HG02870 (cell line): ENCODE measurements around the gene PNMA8C.
"Not testable (repeated sequence)": the region's sequence is repeated elsewhere in the genome, so short reads cannot be mapped to it uniquely, and the experiment has no call there.

Source experiments
- ATAC-seq: cut with Tn5 transposase; IDR thresholded peaks from one replicate; pipeline ENCODE4 v1.9.1; 2021; ENCODE audit warnings: mild to moderate bottlenecking, moderate library complexity; ENCODE audit not compliant: unreplicated experiment

Gene PNMA8C

DNA sequence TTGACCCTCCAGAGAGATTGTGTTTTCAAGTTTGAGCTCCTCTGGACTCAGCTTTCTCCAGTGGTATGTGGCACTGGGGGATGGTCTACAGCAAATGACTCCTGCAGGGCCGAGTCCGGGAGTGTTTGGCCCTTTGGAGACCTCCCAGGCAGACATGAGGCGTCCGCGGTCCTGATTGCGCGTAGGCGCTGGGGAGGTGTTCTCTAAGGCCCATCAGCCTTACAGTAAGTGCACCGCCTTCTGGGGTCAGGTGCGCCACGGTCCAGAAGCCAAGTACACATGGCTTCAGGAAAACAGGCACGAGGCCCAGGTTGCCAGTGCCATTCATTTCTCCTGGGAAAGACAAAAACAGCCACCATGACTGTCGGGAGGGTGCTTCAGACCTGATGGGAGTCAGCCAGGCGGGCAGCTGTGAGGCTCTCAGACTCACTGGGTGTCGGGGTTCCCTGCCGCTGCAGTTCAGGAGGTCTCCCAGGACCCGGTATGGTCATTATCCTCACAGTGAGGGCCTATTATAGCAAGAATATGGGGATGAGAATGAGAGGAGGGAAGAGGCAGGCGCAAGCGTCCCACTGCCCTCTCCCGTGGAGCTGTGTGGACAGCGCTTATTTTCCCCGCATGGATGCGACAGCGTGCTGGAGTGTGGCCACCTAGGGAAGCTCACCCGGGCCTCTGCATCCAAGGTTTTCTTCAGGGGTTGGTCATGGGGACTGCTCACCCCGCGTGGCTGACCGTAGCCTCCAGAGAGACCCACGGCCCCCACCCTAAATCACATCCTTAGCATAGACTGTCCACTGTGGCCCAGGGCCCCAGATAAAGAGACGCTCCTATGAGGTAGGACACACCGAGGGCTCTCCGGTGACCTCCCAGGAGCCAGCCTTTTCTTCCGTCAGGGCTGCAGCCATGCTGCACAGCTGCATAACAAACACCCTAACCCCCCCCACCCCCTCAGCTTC is 37.2 kb downstream of the PNMA8C start:
- no peak for ATAC-seq

- ATAC-seq = no peak
These were observed 37.9 kb downstream of the PNMA8C start for GRCh38 chr19:46390866-46391265.

DNA sequence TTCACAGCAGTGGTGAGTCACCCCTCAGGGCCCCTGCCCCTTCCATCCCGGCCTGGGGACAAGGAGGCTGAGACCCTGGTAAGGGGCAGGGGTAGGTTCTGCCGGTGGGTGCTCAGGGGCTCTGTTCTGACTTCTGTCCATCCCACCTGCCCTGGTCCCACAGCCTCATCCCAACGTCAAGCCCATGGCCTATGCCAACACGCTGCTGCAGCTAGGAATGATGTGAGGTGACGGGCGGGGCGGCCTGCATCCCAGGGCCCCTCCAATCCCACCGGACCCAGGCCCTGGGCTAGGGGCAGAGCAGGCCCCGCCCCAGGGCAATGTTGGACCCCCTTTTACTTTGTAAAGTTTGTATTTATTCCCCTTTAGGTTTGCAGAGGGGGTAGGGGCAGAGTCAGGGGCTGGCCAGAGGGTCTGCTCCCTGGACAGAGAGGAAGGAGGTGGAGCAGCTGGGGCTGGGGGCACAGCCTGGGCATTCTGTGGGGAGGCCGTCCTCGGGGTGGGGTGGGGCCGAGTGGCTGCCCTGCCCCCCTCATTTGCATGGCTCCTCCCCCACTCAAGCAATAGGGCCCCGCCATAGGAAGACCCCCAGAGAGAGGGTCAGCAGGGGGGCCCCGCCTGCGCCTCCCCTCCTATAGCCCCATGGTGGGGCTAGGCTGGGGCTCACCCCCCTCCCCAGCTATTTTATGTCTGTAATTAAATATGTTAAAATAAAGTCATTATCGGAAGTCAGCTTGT is 38.4 kb downstream of the PNMA8C start:
- no peak for ATAC-seq

GRCh38 chr19:46388311-46389095 is 40.2 kb downstream of the PNMA8C start:
- no peak for ATAC-seq

DNA sequence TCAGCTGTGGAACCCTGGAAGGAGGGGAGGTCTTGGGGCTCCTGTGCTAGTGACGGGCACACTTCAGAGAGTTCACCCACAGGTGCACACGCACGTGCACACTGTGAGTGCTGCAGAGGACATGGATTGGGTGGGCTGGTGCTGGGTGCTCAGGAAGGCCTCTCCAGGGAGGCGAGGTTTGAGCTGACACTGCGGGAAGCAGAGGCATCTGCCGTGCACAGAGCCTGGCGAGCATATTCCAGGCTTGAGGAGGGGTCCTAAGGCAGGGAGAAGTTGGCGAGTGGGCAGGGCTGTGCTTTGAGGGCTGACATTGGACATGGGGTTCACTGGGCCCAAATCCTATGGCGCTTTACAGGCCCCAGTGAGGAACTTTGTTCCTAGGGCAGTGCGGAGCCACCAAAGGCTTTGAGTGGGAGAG is 41.0 kb downstream of the PNMA8C start:
- no peak for ATAC-seq

DNA sequence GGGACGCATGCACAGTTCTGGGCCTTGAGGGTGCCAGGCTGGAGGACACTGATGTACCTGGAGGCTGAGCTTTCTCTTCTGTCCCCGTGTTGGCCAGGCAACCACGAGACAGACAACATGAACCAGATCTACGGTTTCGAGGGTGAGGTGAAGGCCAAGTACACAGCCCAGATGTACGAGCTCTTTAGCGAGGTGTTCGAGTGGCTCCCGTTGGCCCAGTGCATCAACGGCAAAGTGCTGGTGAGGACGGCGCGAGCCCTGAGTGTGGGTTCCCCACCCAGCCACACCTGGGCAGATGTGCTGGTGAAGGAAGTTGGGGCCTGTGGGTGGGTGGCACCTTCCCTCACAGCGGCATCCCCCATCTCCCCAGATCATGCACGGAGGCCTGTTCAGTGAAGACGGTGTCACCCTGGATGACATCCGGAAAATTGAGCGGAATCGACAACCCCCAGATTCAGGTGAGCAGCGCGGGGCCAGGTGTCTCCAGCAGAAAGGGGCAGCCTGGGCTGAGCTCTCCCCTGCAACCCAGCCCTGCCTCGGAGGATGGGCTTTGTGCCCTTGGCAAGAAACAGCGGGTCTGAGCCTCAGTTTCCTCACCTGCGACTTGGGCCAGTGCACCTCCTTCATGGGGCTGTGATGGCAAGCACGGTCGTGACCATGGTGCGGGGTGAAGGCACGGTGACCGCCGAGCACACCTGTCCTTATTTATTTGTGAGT is 41.6 kb downstream of the PNMA8C start:
- ATAC-seq = no peak

DNA sequence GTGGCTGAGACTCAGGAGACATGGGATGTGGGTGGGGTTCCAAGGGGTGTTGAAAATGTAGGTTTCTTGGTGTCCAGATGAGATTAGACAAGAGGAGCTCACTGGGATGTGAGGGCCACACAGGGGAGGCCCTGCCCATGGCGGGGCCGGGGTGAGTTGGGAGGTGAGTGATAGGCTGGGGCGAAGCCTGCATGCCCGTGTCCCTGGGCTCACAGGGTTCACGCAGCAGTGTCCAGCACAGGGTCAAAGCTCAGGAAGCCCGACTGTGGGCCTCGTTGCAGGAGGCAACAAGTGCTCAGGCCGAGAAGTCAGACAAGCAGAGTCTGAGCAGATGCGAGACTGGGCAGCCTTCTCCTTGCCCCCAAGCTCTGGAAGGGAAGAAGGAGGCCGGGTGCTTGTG is 42.6 kb downstream of the PNMA8C start:
- no peak for ATAC-seq

DNA sequence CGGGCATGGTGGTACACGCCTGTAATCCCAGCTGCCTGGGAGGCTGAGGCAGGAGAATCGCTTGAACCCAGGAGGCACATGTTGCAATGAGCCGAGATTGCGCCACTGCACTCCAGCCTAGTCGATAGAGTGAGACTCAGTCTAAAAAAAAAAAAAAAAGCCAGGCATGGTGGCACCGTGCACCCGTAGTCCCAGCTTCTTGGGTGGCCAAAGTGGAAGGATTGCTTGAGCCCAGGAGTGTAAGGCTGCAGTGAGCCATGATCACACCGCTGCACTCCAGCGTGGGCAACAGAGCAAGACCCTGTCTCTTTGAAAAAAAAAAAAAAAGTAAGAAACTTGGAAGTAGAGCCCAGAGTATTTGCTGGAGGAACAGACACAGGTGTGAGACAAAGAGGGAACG is 43.1 kb downstream of the PNMA8C start:
- ATAC-seq = no peak

GRCh38 chr19:46384396-46384795 is 44.3 kb downstream of the PNMA8C start:
- no peak for ATAC-seq

DNA sequence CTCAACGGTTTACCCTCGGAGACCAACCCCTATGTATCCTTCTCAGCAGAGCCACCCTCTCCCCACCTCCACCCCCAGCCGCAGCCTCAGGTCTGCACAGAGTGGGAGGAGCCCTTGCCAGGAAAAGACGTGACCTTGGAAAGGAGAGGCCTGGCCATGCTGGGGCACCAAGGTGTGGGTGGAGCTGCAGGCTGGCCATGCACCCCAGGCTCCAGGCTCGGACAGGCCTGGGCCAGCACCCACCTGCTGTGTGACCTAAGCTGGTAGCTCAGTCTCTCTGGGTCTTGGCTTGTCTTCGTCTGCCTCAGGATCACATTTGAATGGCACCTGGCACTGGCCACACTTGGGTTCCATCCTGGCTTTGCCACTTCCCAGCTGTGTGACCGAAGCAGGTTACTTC is 44.9 kb downstream of the PNMA8C start:
- no peak for ATAC-seq

GRCh38 chr19:46383171-46383815 is 45.4 kb downstream of the PNMA8C start:
- no peak for ATAC-seq

- ATAC-seq = no peak
These were observed 46.9 kb downstream of the PNMA8C start for GRCh38 chr19:46381756-46382345.

DNA sequence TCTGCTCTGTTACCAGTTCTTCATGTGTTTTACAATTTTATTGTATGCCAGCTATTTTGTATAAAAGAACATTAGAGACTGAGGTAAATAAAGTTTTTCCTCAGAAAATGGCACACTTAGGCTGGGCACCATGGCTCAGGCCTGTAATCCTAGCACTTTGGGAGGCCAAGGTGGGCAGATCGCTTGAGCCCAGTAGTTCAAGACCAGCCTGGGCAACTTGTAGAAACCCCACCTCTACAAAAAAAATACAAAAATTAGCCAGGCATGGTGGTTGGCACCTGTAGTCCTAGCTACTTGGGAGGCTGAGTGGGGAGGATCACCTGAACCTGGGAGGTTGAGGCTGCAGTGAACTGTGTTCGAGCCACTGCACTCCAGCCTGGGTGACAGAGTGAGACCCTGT is 47.4 kb downstream of the PNMA8C start:
- ATAC-seq = no peak

GRCh38 chr19:46380690-46381089 is 48.0 kb downstream of the PNMA8C start:
- no peak for ATAC-seq

GRCh38 chr19:46378268-46378667 is 50.5 kb downstream of the PNMA8C start:
- ATAC-seq = no peak

DNA sequence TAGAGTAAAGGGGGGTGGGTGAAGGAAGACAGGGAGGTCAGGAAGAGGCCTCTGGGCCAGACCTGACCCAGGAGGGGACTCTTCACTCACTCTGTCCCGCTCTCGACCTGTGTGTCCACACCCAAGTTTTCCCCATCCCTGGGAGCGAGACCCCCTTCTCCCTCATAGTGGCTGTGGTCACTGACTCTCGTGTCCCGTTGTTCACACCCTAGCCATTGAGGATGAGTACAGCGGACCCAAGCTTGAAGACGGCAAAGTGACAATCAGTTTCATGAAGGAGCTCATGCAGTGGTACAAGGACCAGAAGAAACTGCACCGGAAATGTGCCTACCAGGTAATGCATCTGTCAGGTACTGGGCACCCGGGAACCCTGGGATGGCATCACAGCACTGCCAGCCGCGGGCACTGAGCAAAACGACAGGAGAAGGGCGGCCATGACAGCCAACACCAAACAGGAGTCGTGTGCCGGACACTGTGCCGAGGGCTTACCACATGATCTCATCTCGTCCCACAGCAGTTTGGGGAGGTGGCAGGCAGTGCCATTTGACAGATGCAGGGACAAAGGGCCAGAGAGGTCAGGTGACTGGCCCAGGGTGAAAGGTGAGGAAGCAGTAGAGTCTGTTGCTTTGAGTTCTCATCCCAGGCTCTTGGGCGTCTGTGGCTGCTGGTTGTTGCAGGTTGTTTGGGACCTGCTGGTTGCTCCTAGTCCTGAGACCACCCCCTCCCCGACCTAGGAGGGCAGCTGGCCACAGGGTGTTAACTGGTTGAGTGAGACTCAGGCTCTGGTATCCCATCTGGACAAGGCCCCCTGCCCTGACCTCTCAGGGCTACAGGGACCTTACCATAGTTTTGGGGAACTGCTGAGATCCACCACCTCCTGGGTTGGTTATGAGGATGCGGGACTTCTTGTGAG is 52.2 kb downstream of the PNMA8C start:
- no peak for ATAC-seq

DNA sequence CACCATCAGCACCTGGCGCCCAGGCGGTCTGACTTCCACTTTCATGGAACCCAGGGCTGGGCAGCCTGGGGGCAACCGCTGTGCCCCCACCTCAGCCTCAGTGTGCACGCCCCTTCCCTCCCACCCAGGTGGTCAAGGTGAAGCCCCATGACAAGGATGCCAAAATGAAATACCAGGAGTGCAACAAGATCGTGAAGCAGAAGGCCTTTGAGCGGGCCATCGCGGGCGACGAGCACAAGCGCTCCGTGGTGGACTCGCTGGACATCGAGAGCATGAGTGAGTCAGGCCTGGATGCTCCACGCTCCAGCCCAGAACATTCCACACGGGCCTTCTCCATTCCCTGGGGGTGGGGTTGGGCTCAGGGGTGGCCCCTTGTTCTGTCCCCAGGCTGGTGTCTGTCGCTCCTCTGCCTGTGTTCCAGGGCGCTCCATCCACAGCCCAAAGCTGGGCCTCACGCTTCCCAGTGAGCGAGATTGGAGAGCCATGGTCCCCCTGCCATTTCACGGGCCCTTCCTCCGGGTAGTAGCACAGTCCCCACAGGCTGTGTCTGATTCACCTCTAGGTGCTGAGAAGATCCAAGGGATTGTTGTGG is 53.2 kb downstream of the PNMA8C start:
- ATAC-seq = not testable (repeated sequence)
